GM21786 (cell line): ENCODE results near the gene ETFB.

ENCODE experiments used
- ATAC-seq: cut with Tn5 transposase; IDR thresholded peaks from one replicate; pipeline ENCODE4 v1.9.1; 2021; ENCODE audit not compliant: unreplicated experiment

The ETFB gene

DNA sequence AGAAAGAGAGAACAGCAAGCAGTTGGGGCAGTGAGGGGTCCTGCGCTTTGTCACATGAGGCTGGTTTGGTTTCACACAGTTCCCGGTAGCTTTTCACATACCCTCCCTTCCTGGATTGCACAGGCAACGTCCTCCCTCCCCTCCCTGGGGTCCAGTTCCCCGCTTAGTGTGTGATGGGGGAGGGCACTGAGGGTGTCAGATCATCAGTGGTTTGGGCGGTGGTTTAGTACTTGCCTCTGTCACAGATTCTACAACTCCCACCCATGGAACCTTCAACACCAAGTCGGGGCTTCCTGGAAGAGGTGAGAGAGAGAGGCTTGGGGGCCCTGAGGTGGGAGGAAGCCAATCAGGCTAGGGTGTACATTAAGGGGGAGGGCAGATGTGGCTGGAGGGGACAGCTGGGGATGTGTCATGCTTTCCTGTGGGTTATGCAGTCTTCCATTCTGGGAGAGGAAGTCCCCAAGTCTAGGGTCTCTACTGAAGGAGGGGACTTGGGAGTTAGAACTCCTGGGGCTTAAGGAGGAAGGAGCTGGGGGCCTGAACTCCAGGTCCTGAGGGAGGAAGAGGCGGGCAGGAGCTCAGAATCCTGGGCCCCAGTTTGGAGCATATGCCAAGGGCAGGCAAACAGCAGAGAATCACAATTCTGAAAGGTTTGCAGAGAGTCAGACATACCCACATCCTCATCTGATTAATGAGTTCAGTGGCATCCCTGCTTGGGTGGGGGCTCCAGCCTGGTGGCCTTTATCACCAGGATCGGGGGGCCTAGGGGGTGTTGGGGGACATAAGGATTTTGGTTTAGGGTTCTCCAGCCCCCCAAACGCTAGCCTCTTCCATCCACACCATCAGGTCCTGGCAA is 6.7 kb upstream of the ETFB start, which contains the start of gene NKG7:
NKG7 (minus strand) TSS at position 6 of the 856 bp plus-strand sequence. CDS start 119 bp downstream, outside the sequence.
- ATAC-seq, result no peak

DNA sequence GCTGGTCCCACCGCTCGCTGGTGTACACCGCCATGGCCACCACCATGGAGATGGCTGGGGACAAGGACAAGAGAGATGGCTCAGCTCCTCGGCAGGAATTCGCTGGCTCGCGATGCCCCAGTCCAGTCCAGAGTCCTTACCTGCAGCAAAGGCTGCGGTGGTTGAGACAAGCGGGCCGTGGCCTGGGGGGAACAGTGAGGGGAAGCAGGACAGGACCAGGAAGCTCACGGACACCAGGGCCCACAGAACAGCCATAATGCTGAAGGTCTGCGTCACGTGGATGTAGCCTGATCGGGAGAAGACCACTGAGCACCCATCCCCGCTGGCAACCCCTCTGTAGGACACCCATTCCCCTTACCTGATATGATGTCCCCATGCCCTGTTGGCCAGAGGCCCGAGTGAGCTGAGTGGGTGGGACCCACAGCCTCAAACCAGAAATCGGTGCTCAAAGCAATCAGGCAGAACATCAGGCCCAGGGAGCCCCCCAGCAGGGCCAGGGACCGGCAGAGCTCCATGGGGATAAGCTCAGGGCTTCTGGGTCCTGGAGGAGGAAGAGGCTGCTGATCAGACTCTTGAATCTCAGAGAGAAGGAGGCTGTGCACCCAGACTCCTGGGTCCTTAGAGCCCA is 5.9 kb upstream of the ETFB start:
- no peak for ATAC-seq

- ATAC-seq, result no peak
These were observed 5.0 kb upstream of the ETFB start for GRCh38 chr19:51371186-51371690.

- ATAC-seq, result no peak
These were observed 4.0 kb upstream of the ETFB start for GRCh38 chr19:51370230-51370629.

DNA sequence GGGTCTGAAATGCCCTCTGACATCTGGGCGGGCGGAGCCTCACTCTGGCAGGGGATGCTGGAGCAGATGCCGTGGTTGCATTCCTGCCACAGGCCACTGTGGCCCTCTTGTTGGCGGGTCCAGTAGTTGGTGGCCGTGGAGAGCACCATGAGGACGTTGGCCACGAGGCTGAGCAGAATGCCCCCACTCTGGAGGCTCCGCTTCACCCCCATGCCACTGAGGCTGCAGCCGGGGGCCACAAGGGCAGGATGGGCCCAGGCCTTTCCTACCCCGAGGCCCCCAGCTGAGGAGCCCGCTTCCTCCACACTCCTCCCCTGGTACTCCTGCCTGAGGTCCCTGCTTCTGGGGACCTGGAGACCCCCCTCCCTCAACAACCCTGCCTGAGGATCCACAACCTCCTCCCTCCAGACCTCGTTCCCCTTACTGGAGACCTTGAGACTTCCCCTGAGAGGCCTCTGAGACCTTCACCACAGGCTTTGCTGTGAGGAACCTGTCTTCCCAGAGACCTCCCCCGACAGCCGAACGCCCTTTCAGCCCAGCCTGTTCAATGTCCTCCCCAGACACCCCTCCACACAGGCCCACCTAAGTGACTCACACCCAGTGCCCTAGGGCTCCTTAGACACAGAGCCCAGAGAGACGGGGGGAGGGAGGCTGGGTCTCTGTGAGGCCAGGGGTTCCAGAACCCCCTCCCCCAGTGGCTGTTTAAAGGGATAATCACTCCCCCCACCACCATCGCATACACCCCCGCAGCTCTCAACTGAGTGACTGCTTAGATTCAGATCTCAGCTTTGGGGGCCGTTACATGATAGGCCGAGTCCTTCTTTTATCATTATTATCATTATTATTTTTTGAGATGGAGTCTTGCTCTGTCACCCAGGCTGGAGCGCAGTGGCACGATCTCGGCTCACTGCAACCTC is 2.4 kb upstream of the ETFB start, which contains the start of gene CLDND2:
CLDND2 (minus strand) TSS at position 638 of the 917 bp plus-strand sequence; CDS start at position 212, 426 bp downstream.
- no peak for ATAC-seq

DNA sequence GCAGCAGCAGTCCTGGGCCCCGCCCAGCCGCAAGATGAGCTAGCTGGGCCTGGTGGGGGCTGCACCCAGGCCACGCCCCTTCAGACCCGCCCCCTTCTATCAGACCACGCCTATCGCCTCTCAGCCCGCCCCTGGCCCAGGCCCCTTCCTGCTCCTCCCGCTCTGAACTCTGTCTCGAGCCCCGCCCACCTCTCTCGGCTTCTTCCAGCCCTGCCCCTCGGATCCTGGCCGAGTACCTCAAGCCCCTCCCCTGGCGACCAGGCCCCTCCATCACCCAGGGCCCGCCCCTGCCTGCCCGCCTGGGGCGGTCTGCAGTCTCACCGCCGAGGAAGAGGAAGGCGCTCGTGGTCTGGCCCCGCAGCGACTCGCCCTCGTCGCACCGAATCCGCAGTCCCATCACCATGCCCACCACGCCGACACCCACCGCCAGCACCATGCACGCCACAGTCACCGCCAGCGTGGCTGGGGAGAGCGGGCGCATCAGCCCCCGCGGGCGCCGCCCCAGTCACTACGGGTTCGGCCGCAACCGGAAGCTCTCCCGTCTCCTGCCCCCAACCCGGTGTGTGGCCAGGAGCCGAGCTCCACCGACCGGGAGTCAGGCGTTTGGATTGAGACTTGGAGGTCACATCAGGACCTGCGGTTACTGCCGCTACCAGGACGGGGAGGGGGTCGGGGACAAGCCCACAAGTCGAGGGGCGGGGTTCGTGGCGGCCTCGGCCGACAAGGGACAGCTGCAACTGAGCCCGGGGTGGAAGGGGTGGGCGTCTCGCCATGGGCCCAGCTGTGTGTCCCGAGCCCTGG is 1.6 kb upstream of the ETFB start:
- peak; percentile 71 for ATAC-seq

- ATAC-seq, result peak; percentile 10
These were observed 1.0 kb upstream of the ETFB start for GRCh38 chr19:51367255-51367564.

GRCh38 chr19:51366389-51367254 is 434 bp upstream of the ETFB start:
- peak; percentile 46 for ATAC-seq

DNA sequence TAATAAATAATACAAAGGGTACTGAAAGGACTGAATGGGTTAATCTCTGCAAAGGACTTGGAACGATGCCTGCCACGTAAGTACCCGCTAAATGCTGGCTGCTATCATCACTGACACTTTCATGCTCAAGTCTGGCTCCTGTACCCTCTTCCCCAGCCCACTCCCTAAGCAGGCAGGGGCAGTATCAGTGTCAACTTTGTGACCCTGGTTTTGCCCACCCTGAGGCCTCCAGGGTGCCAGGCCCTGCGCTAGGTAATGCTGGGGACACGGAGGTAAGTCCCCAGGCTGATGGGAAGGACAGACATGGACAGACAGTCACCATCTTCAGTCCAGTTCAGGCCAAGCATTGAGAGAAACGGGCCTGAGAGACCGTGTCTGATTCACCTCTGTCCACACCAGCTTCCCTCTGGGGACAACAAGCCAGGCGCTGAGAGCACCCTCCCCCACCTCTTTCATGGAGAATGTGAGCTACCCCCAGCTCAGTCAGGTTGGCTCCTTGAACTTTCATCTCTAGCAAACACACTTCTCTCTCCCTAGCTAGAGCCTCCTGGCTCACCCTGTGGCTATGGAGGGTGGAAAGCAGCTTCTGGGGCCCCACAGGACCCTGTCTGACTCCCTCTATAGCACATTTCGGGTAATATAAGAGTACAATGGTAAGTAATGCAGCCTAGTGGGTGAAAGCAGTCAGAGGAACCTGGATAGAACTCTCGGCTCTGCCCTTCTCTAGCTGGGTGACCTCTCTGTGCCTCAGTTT is 800 bp downstream of the ETFB start:
- ATAC-seq, result no peak

GRCh38 chr19:51364200-51365106 is 1.7 kb downstream of the ETFB start:
- no peak for ATAC-seq

- no peak for ATAC-seq
These were observed 4.9 kb downstream of the ETFB start for GRCh38 chr19:51361239-51361638.

DNA sequence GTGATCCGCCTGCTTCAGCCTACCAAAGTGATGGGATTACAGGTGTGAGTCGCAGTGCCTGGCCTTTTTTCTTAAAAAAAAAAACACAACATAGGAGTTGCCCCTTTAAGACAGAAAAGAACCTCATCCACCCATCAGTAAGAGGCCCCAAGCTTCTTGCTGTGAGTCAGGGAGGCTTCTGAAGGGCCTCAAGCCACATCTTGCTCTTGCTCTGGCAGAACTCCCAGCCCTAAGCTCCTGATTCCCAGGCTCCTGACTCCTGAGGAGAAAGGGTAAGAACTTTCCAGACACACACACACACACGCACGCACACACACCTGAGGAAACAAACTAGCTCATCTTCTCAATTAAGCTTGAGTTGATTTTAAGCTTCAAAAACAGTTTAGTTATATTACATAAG is 6.9 kb downstream of the ETFB start:
- no peak for ATAC-seq

GRCh38 chr19:51357952-51358351 is 8.2 kb downstream of the ETFB start:
- no peak for ATAC-seq

GRCh38 chr19:51356159-51356801 is 9.9 kb downstream of the ETFB start:
- ATAC-seq, result no peak

GRCh38 chr19:51354742-51355148 is 11.4 kb downstream of the ETFB start:
- ATAC-seq, result no peak

- no peak for ATAC-seq
These were observed 12.0 kb downstream of the ETFB start for GRCh38 chr19:51354103-51354741.
